GM23338 (cell line): ENCODE results near the gene PSKH1.

Experiments
- CREB1 ChIP-seq: fragments of 250-450 bp; sonication (Bioruptor Pico); IDR thresholded peaks from 2 replicates; pipeline ENCODE4 v1.5.0; 2020; ENCODE audit warnings: low read depth, mild to moderate bottlenecking, moderate library complexity
- CTCF ChIP-seq, 2 experiments: fragments of 200-600 bp in 1 of 2; sonication (generic) in 1 of 2; conservative IDR thresholded peaks; 2 replicates each; pipeline versions ENCODE4 v1.5.1 to v1.6.1; 2016 to 2017; ENCODE audit warnings: antibody characterized with exemption in 2 of 2, low read depth in 2 of 2, mild to moderate bottlenecking in 2 of 2, moderate library complexity in 1 of 2
- EZH2 ChIP-seq: fragments of 200-600 bp; sonication (generic); IDR thresholded peaks from one replicate; pipeline ENCODE4 v1.8.0; 2017; ENCODE audit warnings: antibody characterized with exemption, mild to moderate bottlenecking, low read depth; ENCODE audit not compliant: unreplicated experiment
- JUNB ChIP-seq: IDR thresholded peaks from one replicate; pipeline ENCODE4 v1.6.1; 2016; ENCODE audit warnings: antibody characterized with exemption; ENCODE audit not compliant: unreplicated experiment
- POLR2AphosphoS5 ChIP-seq: IDR thresholded peaks from 2 replicates; pipeline ENCODE4 v1.6.1; 2016; ENCODE audit warnings: antibody characterized with exemption, low read depth
- REST ChIP-seq: IDR thresholded peaks from one replicate; pipeline ENCODE4 v1.6.1; 2018; ENCODE audit warnings: antibody characterized with exemption; ENCODE audit not compliant: unreplicated experiment
- ZNF114 ChIP-seq: fragments of 250-450 bp; sonication (Bioruptor Pico); IDR thresholded peaks from 2 replicates; pipeline ENCODE4 v1.5.0; 2020; ENCODE audit warnings: mild to moderate bottlenecking, moderate library complexity
- TF ChIP-seq, protein P1 (sequence below): IDR thresholded peaks from 2 replicates; pipeline ENCODE4 v1.6.1; 2016; ENCODE audit warnings: antibody characterized with exemption

- no peak for TF ChIP-seq CTCF (conservative IDR thresholded peaks at IDR 0.05; ENCODE audit: low read depth in 2 of 2)
- TF ChIP-seq ZNF114 (CRISPR knock-in tag) = no peak
- TF ChIP-seq JUNB = no peak
- TF ChIP-seq, protein P1, sequence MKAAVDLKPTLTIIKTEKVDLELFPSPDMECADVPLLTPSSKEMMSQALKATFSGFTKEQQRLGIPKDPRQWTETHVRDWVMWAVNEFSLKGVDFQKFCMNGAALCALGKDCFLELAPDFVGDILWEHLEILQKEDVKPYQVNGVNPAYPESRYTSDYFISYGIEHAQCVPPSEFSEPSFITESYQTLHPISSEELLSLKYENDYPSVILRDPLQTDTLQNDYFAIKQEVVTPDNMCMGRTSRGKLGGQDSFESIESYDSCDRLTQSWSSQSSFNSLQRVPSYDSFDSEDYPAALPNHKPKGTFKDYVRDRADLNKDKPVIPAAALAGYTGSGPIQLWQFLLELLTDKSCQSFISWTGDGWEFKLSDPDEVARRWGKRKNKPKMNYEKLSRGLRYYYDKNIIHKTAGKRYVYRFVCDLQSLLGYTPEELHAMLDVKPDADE = no peak
- TF ChIP-seq EZH2 = no peak
- TF ChIP-seq POLR2AphosphoS5 = no peak
- no peak for TF ChIP-seq CREB1 (CRISPR knock-in tag)
- TF ChIP-seq REST = no peak
These were observed 57.3 kb downstream of the PSKH1 start for GRCh38 chr16:67950335-67950843.
